ENCODE measurements around the gene NFKBIE.

- TF ChIP-seq CTCF (IDR thresholded peaks at IDR 0.05), result no peak
- no peak for TF ChIP-seq POLR2A (IDR thresholded peaks at IDR 0.05)
Measured at GRCh38 chr6:44284867-44285266, 19.5 kb upstream of the NFKBIE start.
